GM18499 (cell line): Measurements from ENCODE around the gene RALB.

Experiments used
- ATAC-seq: cut with Tn5 transposase; IDR thresholded peaks from one replicate; pipeline ENCODE4 v1.9.1; 2021; ENCODE audit warnings: moderate number of reproducible peaks; ENCODE audit not compliant: insufficient read depth, unreplicated experiment

RALB gene

GRCh38 chr2:120252225-120253020, at the start of gene RALB:
Gene RALB (plus strand): TSS chr2:120252852. CDS start chr2:120278665, 25,813 bp downstream.
- peak; percentile 83 for ATAC-seq

GRCh38 chr2:120203251-120204021, 49.2 kb upstream of the RALB start:
- no peak for ATAC-seq

GRCh38 chr2:120204022-120204405, 48.6 kb upstream of the RALB start:
- no peak for ATAC-seq

- no peak for ATAC-seq
Measured at GRCh38 chr2:120204417-120204816, 48.2 kb upstream of the RALB start.

DNA sequence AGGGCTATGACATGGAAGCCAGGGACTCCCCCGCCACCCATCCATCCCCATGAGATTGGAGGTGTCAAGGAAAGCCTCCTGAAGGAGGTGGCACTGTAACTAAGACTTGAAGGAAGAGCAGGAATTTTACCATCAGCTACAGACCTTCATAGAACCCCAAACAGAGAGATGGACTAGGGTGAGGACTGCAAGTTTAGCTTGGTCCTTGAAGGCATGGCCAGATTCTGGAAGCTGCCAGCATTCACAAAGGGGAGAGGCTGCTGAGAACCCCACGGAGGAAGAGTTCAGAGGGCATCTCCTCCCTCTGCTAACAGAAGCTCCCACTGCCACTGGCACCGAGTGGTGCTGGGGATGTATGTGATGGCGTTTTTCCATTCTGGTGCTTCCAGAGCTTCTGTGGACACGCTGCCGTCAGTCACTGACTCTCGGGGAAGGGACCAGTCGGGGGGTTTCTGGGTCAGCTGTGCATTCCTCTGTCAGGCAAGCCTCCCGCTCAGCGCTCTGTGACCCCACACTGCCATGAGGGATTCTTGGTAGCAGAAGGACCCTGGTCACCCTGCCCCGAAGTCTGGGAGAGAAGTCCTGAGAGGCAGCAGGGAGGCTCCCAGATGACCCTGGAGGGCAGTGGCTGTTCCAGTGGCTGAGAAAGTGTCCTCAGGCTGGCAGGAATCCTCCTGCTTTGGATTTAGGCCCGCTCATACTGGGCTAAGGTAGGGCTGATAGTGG, 47.5 kb upstream of the RALB start:
- no peak for ATAC-seq

DNA sequence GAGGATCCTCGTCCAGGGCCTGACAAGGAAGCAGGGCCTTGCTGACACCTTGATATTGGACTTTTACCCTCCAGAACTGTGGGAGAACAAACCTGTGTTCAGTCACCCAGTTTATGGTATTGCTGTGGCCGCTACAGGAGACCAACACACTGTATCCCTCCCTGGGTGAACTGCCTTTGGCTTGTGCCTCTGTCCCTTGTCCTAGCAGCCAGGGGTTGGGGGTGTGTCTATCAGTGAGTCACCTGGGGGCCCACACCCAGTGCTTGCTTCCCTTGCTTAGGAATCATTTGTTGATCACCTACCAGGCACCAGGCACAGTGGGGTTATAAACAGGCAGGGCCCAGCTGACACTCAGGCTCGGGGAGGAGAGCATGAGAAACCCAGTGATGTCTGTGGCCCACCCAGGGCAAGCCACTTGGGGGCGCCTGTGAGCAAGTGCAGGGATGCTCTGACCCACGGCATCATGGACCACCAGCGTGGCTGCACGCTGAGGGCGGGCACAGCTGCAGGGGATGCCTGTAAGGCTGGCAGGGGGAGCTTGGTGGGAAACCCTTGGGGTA, 46.5 kb upstream of the RALB start:
- no peak for ATAC-seq

- no peak for ATAC-seq
Measured at GRCh38 chr2:120208381-120209353, 44.0 kb upstream of the RALB start.

DNA sequence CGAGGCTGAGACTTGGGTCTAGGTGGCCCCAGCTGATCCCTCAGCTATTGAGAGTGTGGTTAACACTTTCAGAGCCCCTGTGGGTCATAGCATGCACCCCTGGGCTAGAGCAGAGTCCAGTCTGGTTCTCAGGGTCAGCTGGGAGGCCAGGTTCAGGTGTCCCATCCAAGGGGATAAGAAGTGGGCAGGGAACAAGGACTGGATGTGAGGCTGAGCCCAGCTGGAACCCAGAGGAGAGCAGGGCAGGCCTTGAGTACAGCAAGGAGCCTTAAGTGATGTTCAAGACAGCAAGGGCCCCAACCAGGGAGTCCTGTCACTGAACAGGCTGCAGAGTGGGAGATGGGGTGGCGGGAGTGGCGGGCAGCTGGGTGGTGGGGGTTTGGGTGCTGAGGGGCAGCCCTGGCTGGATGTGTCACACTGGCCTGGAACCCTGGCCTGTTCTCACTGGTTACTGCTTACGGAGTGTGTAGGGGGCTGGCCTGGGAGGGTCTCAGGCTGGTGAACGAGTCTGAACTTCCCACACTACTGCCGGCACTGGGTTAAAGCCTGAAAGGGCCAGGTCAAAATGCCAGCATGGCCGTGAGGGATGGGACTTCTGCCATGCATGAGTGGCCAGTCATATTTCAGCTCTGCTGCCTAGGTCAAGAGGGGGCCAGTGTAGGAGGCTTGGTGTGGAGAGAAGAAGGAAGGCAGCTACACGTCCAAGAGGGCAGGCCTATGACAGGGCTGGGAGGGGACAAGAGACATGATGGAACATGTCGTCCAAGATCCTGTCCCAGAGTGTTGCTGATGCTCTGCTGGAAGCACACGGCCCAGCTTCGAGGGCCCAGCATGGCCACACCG, 43.0 kb upstream of the RALB start:
- ATAC-seq, result no peak

DNA sequence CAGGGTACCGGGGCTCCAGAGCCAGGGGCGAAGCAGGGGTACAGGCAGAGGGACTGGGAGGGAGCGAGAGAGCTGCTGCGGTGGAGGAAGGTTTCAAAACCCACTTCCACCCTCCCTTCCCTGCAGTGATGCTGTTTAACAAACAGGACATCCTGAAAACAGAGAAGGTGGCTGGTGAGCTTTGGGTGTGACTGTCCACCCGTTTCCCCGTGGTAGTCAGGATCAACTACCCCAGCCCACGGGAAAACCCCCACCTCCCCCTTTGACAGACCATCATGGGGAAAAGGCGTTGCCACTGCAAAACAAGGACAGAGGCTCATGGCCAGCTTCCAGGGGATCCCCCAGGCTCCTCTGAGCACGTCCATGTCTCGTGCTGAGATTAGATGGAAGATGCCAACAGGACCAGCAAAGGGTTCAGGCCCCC, 42.4 kb upstream of the RALB start:
- ATAC-seq, result no peak

DNA sequence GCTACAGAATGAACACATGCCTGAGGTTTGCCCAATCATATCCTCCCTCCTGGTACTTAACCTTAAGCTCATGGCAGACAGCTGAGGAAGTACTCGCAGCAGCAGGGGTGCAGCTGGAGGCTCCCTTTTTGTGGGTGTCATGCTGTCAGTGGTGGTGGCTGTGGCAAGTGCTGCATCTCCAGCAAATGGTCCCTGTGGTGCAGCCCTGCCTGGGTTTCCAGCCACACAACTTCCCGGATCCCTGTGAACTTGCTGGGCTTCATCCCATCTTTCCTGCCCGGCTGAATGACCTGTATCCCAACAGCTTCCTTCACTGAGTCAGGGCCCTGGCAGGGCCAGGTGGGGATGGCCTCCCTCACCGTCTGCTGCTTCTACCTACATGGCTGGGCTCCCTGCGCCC, 34.5 kb upstream of the RALB start:
- no peak for ATAC-seq

DNA sequence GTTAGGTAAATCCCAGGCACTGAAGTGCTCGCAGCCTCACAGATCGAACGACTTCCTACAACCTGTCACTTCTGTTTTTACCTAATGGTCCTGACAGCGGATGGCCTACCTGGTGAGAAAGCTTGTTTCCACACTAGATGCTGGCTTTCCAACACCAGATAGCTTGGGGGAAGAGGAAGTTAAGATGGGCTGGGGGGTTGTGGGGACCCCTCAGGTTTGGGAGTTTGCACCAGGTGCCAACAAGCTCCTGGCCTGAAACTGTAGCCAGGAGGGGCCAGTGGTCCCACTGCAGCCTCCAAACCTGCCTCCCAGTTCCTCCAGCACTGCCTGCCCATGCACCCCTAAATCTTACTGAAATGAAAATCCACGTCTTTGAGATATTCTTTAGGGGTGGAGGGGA, 33.4 kb upstream of the RALB start:
- ATAC-seq, result no peak

GRCh38 chr2:120219766-120220165, 32.9 kb upstream of the RALB start:
- ATAC-seq, result no peak

- ATAC-seq, result no peak
Measured at GRCh38 chr2:120220756-120221155, 31.9 kb upstream of the RALB start.

DNA sequence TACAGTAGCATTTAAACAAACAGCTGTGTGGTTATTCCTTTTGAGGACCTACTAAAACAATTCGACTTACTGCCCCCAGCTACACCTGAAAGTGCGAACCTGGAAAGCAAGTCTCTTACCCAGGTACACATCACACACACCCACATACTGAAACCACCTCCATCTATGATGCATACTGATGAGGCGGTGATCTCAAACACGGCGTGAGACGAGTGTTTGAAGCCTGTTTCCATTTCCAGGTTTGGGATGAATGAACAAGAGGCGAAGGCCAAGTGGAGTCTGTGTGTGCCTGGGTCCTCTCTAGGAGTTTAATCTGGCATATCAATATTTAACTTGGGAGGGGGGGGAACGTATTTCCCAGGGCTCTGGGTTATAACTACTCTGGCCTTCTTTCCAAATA, 31.0 kb upstream of the RALB start:
- ATAC-seq, result no peak

GRCh38 chr2:120222186-120223033, 30.2 kb upstream of the RALB start:
- no peak for ATAC-seq

DNA sequence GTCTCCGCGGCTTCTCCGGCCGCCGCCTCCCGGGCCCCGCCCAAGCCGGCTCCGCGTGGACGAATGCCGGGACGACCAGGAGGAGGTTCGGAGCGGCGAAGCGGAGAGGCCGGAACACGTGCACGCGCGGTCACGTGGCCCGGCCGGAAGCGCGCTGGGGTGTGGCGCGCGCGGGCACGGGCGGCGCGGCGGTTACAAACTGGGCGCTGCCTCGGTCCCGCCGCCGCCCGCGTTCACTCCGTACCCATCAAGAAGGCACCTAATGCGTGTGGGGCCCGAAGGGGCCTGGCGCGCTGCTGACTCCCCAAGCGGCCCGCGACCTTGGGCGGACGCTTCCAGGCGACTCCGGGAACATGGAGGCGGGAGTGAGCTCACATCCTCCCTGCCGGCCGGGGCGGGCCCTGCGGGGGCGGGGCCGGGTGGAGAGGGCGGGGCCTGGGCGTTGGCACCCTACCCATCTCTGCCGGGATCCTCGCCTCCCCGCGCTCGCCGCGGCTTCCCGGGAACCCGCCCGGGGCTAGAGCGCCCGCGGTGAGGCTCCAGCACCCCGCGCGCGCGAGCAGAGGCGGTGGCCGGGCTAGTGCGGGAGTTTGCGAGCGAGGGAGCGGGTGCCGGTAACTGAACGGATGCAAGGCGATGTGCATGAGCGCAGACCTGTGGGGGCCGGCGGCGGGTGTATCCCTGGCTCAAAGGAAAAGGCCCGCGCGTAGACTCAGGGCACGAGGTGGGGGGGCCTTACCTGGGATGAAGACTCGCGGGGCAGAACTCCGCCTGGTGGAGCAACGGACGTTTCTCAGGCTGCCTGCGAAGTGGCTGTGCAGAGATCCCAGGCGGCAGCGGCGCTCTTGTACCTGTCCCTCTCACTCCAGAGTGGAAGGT, 29.4 kb upstream of the RALB start, which contains the start of gene TMEM185B:
Gene TMEM185B (minus strand): TSS at position 367 of the 879 bp plus-strand sequence. CDS start 424 bp downstream, outside the sequence.
- peak; percentile 55 for ATAC-seq

DNA sequence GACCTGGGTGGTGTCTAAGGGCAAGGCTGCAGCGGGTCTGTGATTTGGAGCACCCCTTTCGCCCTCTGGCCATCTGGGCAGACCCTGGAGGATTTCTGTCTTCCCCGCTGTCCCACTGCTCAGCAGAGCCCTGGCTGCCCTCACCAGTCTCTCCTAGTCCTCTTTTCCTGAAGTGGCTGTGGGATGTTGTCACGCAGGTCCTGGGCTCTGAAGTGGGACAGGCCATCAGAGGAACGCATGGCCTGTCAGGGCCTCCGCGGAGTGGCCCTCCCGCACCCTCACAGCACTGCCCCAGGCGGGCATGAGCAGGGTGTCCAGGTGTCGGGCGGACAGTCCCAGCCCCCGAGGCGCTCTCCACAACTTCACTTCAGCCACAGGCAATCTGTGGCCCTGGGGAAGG, 28.4 kb upstream of the RALB start:
- ATAC-seq, result no peak
